HG03095 (cell line): Measurements from ENCODE around the gene BOC.

Experiments
- ATAC-seq: cut with Tn5 transposase; IDR thresholded peaks from one replicate; pipeline ENCODE4 v1.9.1; 2021; ENCODE audit warnings: moderate library complexity; ENCODE audit not compliant: unreplicated experiment

The BOC gene

DNA sequence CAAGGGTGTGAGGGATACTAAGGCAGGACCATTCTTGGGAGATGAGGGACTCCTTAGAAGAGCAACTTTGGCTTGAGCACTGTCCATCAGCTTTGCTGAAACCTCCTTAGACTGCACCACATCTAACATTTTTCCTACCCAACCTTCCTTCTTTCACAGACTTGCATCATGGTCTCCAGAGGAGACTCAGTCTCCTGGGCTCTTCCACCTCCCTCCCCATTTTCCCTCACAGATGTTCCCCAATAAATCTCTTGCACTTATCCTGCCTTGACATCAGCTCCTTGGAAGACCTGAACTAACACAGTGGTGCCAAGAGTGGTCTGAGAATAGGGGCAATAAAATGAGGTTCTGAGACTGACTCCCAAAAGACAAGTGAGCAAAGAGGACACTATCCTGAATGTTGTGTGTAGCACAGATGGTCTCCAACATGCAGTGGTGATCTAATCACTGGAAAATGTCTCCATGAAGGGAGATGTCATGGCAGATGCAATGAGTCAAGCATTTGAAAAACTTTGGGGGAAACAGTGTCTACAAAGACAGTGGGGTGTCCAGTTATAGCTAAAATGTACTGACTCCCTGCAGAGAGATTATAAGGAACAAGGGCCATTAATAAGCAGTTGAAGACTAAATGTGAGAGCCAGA, 26.0 kb upstream of the BOC start:
- ATAC-seq, result no peak

DNA sequence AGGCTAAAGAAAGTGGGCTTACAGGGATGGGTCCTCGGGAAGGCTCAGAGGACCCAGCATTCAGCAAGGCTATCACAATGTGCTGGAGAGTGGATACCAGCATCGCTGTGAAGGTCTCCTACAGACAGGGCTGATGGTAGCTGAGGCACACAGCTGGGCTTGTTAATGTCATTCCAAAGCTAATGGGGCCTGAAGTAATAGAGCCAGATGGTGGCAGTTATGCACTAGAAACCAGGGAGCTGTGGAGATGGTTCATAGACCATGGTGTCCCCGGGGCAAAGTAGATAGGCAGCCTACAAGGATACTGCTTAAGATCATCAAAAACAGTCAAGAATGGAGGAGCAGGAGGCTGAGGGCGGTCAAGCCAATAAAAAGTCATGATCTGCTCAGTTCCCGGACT, 24.8 kb upstream of the BOC start:
- ATAC-seq, result no peak

DNA sequence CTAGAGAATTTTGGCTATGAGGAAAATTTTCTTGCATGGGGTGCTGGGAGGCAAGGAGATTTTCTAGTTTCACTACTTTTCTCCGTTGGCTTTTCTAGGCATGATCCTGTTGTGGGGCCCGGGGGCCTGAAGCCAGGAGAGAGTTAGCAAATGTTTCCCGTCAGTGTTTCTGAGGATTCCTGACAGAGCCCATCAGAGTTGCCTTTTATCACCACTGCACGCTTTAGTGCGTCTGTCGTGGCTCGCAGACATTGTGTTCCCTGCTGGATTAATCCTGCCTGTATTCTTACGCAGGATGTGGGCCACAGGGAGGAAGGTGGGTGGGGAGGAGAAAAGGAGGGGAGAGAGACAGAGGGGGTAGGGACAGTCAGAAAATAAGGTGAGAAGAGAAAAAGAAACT, 18.1 kb upstream of the BOC start:
- no peak for ATAC-seq

DNA sequence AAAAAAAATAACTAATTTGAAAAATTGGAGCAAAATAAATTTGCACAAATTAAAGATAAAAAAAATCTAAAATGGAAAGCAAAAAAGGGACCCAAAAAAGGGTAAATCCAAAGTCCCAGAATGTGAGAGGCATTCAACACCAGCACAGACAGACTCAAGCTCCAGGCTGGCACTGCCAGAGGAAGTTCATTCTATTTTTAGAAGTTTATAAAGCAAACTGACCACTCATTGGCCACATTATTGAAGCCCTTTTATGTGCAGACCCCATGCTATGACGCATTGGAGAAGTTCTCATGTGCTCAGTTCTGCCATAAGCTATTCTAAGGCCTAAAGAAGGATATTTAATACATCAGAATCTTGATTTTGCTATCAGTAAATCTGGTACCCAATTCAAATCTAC, 17.6 kb upstream of the BOC start:
- ATAC-seq, result no peak

DNA sequence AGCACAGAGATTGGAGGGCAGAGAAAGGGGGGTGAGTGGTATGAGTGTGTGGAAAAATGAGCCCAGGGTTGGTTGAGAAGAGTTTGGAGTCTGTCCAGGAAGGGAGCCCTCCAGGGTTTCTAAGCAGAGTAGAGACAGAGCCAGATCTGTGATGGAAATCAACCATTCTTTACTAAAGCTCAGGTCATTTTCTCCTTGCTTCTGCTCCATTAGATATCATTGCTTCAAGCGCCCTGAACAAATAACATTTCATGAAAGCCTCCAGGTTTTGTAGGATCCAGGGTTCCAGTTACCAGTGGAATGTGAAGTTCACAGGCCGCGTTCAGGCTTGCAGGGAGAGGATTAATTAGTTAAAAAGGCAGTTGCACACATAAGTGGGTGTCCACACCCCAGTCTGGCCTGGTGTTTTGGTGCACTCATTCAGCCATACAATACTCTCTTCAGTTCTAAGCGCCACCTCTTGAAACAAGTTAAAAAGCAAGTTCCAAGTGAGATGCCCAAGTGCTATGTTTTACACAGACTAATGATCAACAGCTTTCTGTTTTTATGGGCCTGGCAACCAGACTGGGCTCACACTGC, 16.4 kb upstream of the BOC start:
- ATAC-seq, result no peak

DNA sequence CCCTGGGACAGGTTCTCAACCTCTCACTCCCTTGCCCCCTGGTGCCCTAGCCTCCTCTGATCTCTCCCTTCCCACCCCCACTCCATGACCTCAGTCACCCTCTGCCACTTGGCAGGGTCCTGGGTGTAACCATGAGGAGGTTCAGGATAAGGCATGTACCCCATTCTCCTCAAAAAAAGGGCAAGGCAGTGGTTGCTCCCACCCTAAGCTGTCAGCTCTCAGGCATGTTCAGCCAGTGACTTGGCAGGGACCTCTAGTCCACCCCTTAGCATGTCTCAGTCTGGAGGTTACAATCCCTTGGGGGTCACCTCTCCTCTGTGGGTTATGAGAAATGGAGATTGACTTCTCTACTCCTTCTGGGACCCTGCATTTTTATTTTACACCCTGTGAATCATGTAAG, 11.0 kb upstream of the BOC start:
- no peak for ATAC-seq

DNA sequence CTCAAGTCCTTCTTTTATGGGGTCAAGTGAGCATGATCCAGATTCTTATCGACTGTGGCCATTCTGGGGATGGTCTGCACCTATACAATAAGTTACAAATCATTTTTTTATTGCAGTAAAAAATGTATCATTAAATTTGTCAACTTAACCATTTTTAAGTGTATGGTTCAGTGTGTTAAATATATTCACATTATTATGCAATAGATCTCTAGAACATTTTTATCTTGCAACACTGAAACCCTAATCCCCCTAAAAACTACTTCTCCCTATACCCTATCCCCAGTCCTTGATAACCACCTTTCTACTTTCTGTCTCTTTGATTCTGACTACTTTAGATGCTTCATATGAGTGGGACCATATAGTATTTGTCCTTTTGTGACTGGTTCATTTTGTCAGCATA, 10.4 kb upstream of the BOC start:
- no peak for ATAC-seq

DNA sequence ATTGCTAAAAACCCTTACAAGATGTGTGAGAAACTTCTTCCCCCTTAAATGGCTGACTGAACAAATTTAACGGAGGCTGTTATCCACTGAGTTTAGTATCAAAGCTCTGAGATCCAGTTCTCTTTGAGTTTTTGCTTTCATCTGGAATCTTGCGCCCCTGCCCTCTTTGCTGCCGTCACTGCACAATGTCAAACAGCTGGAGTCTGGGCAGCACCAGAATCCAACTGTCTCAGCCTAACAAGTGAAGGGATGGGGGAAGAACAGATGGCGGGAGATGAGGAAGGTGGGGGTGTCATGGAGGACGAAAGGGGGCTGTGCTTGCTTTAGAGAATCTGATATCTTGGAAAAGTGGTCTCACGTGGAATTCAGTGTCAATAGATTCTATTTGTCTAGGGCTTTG, 7.0 kb upstream of the BOC start:
- no peak for ATAC-seq

DNA sequence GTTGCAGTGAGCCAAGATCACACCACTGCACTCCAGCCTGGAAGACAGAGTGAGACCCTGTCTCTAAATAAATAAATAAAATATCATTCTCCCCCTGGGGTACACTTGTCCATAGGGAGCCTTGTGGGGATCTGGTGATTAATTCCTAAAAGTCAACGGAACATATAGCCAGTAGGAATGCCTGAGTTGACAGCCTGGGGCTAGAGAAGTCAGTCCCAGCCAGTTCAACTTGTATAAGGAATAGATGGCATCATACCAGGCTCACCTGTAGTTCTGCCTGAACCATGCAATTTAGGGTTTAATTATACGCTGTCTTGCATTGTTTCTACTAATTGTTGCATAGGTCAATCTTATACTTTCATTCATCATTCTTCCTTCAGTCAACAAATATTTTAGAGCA, 5.9 kb upstream of the BOC start:
- ATAC-seq, result no peak

DNA sequence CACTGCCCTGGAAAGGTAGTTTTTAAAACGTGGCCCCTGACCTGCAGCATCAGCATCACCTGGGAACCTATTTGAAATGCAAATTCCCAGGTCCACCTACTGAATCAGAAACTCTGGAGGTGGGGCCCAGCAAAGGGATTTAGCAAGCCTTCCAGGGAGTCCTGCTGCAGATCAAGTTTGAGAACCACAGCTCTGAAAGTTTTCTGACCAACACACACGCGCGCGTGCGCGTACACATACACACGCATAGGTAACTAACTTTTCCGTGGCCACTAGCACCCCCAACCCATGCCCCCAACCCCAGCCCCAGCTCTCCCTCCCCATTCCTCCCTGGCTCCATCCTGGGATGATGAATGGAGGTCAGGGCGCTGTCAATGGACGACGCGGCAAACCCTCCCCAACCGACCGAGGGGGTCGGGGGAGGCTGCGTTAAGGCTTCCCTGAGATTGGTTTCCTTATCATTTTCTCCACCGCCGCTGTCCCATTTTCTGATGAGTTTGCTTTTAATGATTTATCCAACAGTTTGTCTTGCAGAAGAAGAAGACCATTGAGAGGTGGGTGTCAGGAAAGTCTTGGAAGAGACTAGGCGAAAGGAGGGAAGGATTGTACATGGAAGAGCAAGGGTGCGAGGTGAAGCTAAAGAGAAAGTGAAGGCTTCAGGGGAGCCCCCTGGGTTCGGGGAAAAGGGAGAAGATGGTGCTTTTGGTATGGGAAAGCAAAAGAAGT, 590 bp upstream of the BOC start:
- no peak for ATAC-seq

DNA sequence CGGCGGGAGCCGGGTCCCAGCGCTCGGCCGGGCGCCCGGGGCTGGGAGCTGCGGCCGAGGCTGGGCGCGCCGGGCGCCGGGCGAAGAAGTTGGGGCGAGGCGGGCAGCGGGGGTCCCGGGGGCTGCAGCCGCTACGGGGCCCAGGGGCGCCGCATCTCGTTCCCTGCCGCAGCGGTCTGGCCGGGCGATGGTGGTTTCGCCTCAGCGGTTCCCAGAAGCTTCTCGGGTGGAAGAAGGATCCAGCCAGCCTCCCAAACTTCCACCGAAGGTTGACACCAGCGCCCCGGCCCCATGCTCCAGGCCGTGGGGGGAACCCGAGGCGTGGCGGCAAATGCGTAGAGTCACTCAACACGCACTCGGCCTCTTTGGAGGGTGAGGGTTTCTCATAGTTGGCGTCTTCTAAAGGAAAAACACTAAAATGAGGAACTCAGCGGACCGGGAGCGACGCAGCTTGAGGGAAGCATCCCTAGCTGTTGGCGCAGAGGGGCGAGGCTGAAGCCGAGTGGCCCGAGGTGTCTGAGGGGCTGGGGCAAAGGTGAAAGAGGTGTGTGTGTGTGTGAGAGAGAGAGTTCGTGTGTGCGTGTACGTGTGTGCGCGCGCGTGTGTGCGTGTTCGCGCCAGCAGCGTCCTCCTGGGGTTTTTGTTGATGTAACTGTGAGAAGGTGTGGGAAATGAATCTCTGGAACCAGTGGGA, 940 bp downstream of the BOC start:
- no peak for ATAC-seq

DNA sequence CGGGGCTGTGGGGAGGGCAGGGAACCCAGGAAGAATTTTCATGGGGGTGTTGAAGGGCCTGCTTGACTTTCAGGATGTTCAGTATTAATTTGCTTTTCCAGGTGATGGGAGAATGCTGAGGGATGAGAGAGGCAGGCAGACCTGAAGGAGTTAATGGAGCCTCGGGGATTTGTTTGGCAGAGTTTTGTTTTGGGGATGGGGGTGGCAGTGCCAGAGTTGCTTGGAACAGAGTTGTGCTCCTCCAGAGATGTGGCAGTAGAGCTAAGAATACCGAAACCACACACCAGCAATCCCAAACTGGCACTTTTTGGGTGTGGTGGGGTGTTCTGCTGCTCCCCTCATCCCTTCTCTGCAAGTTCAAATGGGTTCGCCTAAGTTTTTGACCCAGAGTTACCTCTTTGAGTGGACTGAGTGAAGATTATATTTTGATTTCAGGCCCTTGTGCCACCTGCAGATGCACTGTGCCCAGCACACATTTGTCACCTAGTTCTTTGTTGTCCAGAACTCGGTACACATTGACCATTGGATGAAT, 1.6 kb downstream of the BOC start:
- ATAC-seq, result no peak

DNA sequence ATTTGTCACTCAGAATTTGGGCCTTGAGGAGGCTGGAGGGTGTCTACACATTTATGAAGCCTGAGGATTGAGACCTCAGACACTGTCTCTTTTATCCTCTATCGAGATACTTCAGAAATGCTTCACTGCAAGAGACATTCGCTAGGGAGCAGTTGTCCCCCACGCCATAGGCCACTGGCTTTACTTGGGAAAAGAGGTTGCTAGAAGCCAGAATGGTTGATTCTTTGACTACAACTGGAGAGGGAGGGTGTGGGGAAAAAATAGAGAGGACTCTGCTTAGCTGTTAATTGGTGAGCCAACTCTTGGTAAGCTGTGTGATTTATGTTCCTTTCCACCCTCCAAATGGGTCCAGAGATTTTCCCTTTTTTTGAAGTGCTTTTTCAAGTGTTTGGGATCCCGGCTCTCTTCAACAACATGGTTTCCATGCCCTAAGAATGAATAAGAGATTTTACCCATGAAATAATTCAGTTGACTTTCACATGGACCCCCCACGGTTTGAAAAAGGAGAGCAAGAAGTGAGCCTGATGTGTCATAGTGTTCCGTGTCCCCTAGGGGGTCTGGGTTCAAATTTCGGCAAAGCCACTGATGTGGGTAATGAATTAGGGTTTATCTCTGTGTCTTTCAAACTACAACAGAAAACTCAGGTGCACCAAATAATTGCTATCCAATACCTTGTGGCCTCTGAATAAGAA, 2.7 kb downstream of the BOC start:
- ATAC-seq, result no peak

DNA sequence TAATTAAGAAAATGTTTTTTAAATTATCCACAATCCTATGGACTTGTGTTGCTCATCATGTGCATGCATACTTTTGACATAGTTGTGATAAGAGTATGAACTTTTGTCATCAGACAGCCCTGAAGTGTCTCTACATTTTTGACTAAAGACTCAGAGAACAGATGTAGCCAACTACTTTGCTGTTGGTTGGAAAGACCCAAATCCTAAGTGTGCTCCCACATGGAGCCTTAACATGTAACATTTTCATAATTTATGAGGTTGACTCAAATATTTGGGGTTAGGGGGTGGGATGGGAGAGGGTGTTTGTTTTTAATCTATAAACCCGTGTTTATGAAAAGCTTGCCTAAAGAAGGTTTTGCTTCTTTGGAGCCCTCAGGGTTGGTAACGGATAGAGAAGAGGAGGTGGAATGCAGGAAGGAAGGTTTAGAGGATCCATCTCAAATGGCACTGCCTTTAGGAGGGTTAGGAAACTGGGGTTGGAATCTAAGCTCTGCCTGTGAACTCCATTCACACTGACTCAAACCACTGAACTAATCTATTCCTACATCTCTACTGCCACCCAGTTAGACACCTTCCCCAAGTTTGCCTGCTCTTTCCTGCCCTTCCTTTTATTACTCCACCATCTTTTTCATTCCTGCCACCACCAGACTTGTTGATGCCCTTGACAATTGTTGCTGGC, 3.7 kb downstream of the BOC start:
- no peak for ATAC-seq

DNA sequence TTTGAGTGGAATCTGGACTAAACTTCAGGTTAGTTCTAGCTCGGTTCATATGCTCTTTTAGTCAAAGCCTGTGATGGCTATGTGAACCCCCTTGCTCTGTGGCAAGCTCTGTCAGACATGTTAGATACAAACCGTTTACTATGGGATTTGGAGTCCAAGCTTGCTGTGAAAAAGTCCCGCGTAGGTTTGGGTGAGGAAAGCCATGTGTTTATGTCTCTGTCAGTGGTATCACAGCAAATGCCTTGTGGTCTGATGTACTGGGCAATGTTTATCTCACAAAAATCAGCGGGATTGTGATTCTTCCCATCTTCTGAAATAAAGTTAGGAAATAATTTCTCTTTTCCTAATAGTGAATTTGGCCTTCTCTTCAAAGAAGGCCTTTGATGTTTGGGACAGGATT, 5.0 kb downstream of the BOC start:
- no peak for ATAC-seq

DNA sequence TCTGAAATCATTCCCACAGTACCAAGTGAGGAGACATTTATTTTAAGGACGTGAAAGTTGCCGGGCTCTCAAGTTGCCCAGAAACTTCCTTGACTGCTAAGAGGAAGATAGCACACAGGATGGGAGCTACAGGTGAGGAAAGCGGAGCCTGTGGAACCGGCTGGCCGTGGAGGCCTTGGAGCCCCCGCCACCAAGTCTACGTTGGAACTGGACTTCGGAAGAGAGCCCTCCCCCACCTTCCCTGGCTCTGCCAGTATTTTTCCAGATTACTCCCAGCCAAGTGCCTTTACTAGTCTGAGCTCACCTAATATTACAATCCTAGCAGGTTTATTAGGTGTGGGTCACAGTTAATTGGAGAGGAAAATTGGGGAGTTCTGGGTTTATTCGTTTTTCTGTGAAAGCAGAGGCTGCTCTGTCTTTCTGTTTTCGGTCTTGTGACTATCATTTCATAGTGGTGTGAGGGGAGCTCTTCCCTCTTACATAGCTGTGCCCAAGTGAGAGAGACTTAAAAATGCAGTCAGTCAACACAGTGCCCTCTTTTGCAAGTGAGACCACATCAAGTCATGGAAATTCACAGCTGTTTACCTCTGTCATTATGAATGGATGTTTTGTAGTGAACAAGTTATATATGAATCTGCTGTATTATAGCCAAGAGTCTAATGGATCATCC, 6.8 kb downstream of the BOC start:
- ATAC-seq, result no peak

DNA sequence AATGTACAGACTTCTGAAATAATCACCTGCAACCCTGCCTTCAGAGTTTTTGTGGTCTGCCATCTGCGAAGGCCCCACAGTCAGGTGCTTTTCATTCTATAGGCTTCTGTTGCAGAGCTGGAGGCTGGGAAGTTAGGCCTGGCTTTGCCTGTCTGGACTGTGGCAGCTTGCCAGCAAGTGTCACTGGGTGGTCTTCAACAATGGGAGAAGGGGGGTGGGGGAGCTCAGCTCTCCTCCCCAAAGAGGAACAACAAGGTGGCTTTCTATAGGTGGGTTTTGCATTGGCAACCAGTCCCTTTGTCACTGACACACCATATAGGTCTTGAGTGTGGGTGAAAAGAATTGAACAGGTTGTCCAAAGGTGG, 7.3 kb downstream of the BOC start:
- no peak for ATAC-seq

DNA sequence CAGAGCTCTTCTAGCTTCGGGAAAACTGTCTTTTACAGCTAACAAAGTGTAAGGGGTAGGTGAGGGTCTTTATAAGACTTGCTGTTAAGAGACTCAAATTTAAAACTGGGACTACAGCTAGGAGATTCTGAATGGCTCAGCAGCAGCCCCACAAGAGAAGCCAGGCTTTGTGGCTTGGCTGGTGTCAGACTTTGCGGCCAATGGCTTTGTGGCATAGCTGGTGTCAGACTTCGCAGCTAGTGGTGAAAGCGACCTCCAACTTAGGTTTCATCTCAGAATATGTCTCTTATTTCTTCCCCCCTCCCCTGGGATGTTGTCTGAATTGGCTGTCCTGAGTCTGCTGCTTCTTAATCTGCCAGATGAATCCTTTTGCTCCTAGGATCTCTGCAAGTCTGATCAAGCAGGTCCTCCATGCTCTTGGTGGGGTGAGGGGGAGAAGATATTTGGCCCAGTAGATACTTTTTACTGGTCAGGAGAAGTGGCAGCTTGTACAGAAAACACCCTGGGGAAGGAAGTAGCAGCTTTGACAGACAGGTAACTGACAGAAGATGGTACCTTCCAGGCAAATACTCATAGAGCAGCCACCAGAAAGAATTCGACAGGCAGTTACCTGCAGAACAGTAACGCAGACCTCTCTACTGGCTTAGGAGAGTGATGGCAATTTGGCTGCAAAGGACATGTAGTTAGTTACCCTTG, 8.4 kb downstream of the BOC start:
- no peak for ATAC-seq

DNA sequence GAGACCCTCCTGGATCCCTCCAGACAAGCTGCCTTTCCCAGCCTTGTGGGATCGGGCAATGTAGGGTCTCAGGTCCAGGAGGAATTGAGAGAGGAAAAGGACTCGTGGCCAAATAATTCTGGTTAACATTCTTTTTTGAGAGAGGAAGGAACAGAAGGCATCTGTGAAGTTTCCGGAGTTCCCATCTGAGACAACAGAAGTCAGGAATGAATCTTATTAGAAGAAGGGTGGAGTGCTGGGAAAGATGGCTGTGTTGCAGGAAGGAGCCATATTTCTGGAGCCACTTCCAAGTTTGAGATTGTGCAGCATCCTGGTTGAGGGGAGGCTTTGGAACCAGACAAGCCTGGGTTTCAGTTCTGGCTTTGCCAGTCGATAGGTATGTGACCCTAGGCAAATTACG, 9.4 kb downstream of the BOC start:
- no peak for ATAC-seq
